Measurements from ENCODE around the gene SNAI3. TPM values are rescaled to one million over a fixed set of nuclear protein-coding genes. Genes with fewer than 3 reads are reported as not detected.

The SNAI3 gene
- polyA plus RNA-seq, 1 donor = 0.58 TPM

GRCh38 chr16:88691924-88692560 is 5.7 kb upstream of the SNAI3 start:
- DNase-seq = no peak

GRCh38 chr16:88691129-88691813 is 5.0 kb upstream of the SNAI3 start:
- no peak for DNase-seq

- no peak for DNase-seq
Measured at GRCh38 chr16:88690341-88691128, 4.2 kb upstream of the SNAI3 start.

- DNase-seq = no peak
Measured at GRCh38 chr16:88688013-88688778, 1.9 kb upstream of the SNAI3 start.

- no peak for DNase-seq
Measured at GRCh38 chr16:88687676-88688012, 1.3 kb upstream of the SNAI3 start.

GRCh38 chr16:88687254-88687576 is 908 bp upstream of the SNAI3 start:
- no peak for DNase-seq

- DNase-seq = no peak
Measured at GRCh38 chr16:88686062-88686438, 257 bp downstream of the SNAI3 start.

- DNase-seq = no peak
Measured at GRCh38 chr16:88685156-88686061, 898 bp downstream of the SNAI3 start.

GRCh38 chr16:88684569-88685155 is 1.6 kb downstream of the SNAI3 start:
- no peak for DNase-seq

- no peak for DNase-seq
Measured at GRCh38 chr16:88681709-88682451, 4.4 kb downstream of the SNAI3 start.

- DNase-seq = no peak
Measured at GRCh38 chr16:88681084-88681680, 5.1 kb downstream of the SNAI3 start.

- DNase-seq = no peak
Measured at GRCh38 chr16:88680554-88681083, 5.7 kb downstream of the SNAI3 start.

- DNase-seq = no peak
Measured at GRCh38 chr16:88678224-88678979, 7.9 kb downstream of the SNAI3 start.

GRCh38 chr16:88677721-88678120 is 8.6 kb downstream of the SNAI3 start:
- DNase-seq = no peak

- DNase-seq = no peak
Measured at GRCh38 chr16:88676502-88677242, 9.6 kb downstream of the SNAI3 start.

- DNase-seq = no peak
Measured at GRCh38 chr16:88673716-88674379, 12.5 kb downstream of the SNAI3 start.

- DNase-seq = no peak
Measured at GRCh38 chr16:88672776-88673175, 13.5 kb downstream of the SNAI3 start.

- DNase-seq = no peak
Measured at GRCh38 chr16:88671806-88672205, 14.5 kb downstream of the SNAI3 start.

Measured in left kidney (tissue), 2 donors.